HL-60 (cell line): ENCODE data around the gene POU2F3.

Experiments
- DNase-seq, 2 experiments: peaks; one replicate each; pipeline ENCODE4 v3.0.0-alpha.2; 2010 to 2020; ENCODE audit warnings: low read depth in 1 of 2, low spot score in 1 of 2
- H3K27ac ChIP-seq: fragments of 250-450 bp; sonication (Bioruptor Pico); replicated peaks from 2 replicates; pipeline ENCODE4 v1.5.1; 2020; ENCODE audit warnings: mild to moderate bottlenecking, moderate library complexity
- H3K27me3 ChIP-seq: fragments of 250-450 bp; sonication (Bioruptor Pico); 2 replicates; pipeline ENCODE4 v1.5.1; 2021; ENCODE audit warnings: mild to moderate bottlenecking, moderate library complexity; ENCODE audit not compliant: insufficient read depth, poor library complexity, severe bottlenecking
- H3K4me3 ChIP-seq: replicated peaks from 2 replicates; pipeline ENCODE4 v1.5.1; 2011; ENCODE audit warnings: mild to moderate bottlenecking, control low read depth, low read length; ENCODE audit not compliant: insufficient read depth
- CTCF ChIP-seq: IDR thresholded peaks from one replicate; pipeline ENCODE4 v1.5.1; 2011; ENCODE audit warnings: low read length, control low read depth, inconsistent platforms; ENCODE audit not compliant: insufficient read depth
- GABPA ChIP-seq: IDR thresholded peaks from 2 replicates; pipeline ENCODE4 v1.6.1; 2012; ENCODE audit warnings: low read depth
- POLR2AphosphoS5 ChIP-seq: IDR thresholded peaks from 2 replicates; pipeline ENCODE4 v1.6.1; 2012; ENCODE audit warnings: low read depth
- REST ChIP-seq: IDR thresholded peaks from 2 replicates; pipeline ENCODE4 v1.6.1; 2012; ENCODE audit warnings: low read depth; ENCODE audit not compliant: insufficient replicate concordance
- SPI1 ChIP-seq: IDR thresholded peaks from 2 replicates; pipeline ENCODE4 v1.6.1; 2012; ENCODE audit warnings: low read depth, mild to moderate bottlenecking, borderline replicate concordance

Gene POU2F3

GRCh38 chr11:120344302-120345004 lies 104.5 kb downstream of the POU2F3 start:
- peak; percentile 26 to 89 for DNase-seq
- TF ChIP-seq SPI1 (peak; percentile 86), POLR2AphosphoS5 (peak; percentile 100), GABPA (peak; percentile 66), REST (no peak)
- H3K27me3 ChIP-seq: peaks cover 77% of the 10 kb centered on the region
- H3K27ac ChIP-seq: no peak overlapping the region
- no peak overlapping the region for H3K4me3 ChIP-seq

GRCh38 chr11:120346233-120346632 lies 106.3 kb downstream of the POU2F3 start:
- no peak for DNase-seq
- H3K4me3 ChIP-seq: no peak overlapping the region
- H3K27me3 ChIP-seq: peaks cover 73% of the 10 kb centered on the region
- TF ChIP-seq GABPA: no peak
- TF ChIP-seq POLR2AphosphoS5: no peak
- TF ChIP-seq REST: no peak
- TF ChIP-seq CTCF: no peak
- TF ChIP-seq SPI1: no peak
- H3K27ac ChIP-seq: no peak overlapping the region

- H3K27me3 ChIP-seq: peaks cover 71% of the 10 kb centered on the region
- TF ChIP-seq CTCF (no peak), GABPA (no peak), REST (no peak), SPI1 (no peak), POLR2AphosphoS5 (no peak)
- DNase-seq: no peak
- H3K27ac ChIP-seq: no peak overlapping the region
- no peak overlapping the region for H3K4me3 ChIP-seq
Measured at GRCh38 chr11:120350637-120351036, 110.7 kb downstream of the POU2F3 start.
